T47D (cell line): Measurements from ENCODE around the gene LRFN5.

Experiments
- DNase-seq, 2 experiments: peaks; one replicate each; pipeline versions ENCODE4 v3.0.0 to v3.0.0-alpha.2; 2011 to 2012; ENCODE audit warnings: low read depth in 1 of 2, low spot score in 1 of 2
- JUND ChIP-seq: IDR thresholded peaks from 2 replicates; pipeline ENCODE4 v1.6.1; 2012; ENCODE audit warnings: low read depth
- in situ Hi-C: cut with HindIII; loops from 2 replicates; pipeline ENCODE4 v1.10.0; 2016; ENCODE audit warnings: low sequenced_read_pairs, low pct_unique_long_range_greater_than_20kb

LRFN5 gene

DNA sequence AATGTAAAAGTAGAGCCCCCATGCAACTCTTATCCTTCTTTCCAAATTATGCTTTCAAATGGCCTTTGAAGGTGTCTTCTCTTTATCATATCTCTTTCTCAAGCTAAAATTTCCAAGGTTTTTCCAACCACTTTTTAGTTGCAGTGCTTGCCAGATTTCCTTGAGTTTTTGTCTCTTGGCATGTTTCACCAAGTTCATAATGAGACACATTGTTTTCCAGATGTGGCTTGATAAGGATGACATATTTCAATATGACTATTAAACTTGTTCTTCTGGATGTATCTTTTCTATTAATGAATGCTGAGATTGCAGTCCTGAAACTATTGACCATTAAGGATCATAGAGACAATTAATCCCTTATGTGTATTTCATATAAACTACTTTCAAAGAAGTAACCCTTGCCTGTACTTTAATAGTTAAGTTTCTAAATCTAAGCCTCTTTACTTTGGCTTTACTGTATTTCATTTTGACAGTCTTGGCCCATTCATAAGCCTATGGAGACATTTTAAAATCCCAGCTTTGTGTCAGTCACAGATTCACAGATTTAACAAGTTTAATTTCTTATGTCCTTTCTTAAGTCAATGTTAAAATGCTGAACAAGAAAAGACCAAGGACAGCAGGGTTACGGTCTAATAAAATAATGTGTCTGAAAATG is 151.5 kb downstream of the LRFN5 start:
- no peak for TF ChIP-seq JUND
- in situ Hi-C loops, result no loop called here

GRCh38 chr14:41761204-41761603 is 154.5 kb downstream of the LRFN5 start:
- TF ChIP-seq JUND, result no peak
- in situ Hi-C loops, result no loop called here
- no peak for DNase-seq

More for the DNA sequence above, 151.5 kb downstream of the LRFN5 start:
- DNase-seq, result no peak

- DNase-seq, result no peak
- in situ Hi-C loops, result no loop called here
- TF ChIP-seq JUND, result no peak
These were observed 160.1 kb downstream of the LRFN5 start for GRCh38 chr14:41766772-41767171.

DNA sequence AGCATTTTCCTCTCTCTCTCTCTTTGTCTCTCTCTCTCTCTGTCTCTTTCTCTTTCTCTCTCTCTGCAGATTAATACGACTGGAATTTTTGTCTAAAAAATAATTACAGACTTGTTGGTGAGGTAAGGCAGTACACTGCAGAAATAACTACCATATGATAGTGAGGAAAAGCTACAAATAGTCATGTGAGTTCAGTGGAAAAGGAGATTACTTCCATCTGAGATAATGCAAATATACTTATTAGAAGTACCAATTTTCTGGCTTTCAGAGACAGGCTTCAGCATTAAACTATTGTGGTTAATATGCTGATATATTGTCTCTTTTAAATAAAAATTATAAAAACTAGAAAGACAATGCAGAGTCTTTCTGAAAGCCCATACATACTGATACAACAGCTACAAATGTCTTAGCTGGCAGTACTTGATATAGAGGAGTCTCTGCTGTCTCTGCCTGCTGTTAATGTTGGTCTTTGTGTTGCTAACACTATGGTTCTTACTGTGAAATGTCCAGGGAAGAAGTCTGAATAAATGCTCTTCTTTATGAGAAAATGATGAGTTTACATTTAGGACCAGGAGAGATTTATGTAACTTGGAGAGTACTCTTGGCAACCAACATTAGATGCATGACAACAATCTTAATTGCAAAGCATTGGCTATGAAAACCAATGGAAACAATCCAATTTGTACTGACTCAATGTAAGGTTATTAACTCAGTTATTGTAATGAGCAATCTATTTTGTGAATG is 167.0 kb downstream of the LRFN5 start:
- no peak for DNase-seq
- in situ Hi-C loops, result no loop called here
- no peak for TF ChIP-seq JUND

DNA sequence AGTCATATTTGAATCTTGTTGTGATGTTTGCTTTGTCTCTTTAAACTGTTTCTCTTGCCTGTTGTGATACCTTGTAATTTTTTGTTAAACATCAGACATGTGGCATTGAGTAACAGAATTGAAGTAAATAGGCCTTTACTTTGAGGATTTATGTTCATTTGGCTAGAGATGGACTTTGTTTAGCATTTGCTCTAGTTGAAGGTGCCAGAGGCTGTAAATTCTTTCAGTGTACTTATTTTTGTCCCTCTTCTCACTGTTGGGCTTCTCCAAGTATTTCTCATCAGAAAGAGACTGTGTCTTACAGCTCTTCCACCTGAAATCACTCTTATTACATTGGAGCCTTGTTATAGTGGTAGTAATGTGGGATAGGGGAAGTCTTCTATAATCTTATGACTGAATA is 175.8 kb downstream of the LRFN5 start:
- no peak for DNase-seq
- no peak for TF ChIP-seq JUND
- in situ Hi-C loops, result no loop called here

DNA sequence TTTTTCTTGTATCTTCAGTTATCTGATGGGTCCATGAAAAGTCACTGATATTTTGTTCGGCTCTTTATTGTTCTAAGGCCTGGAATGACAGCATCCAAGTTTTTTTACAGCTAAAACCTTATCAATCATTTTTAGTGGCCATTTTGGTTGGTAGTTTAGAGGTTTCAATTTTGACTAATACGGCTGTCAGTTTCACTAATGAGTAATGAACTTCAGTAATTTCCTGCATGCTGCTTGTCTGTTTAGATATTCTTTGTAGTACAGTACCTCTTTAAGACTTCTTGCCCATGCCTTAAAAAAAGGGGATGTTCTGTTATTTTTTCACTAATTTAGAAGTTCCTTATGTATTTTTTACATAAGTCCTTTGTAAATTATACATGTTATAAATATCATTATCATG is 176.7 kb downstream of the LRFN5 start:
- TF ChIP-seq JUND, result no peak
- no peak for DNase-seq
- in situ Hi-C loops, result no loop called here

GRCh38 chr14:41785696-41786095 is 179.0 kb downstream of the LRFN5 start:
- TF ChIP-seq JUND, result no peak
- in situ Hi-C loops, result no loop called here
- DNase-seq, result peak in 1 of 2 experiments; percentile 66

DNA sequence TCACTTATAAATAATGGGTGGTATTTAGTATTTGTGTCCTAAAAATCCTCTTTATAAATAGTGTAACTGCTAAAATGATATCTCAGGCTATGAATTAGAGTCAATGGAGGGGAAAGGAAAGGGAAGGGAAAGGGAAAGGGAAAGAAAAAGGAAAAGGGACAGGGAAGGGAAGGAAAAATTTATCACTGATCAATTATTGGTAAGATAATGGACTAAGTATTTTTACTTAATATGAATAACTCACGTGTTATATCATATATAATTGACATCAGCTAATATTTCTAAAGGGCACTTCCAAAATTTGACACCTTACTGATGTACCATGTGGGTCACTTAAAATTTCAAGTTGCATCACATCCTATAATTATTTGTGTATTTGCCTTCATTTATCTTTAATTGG is 193.1 kb downstream of the LRFN5 start:
- in situ Hi-C loops, result no loop called here
- DNase-seq, result no peak

GRCh38 chr14:41805633-41806032 is 199.0 kb downstream of the LRFN5 start:
- no peak for DNase-seq
- in situ Hi-C loops, result no loop called here
- no peak for TF ChIP-seq JUND

More for the DNA sequence above, 193.1 kb downstream of the LRFN5 start:
- no peak for TF ChIP-seq JUND

- no peak for DNase-seq
- in situ Hi-C loops, result no loop called here
- TF ChIP-seq JUND, result no peak
These were observed 199.8 kb downstream of the LRFN5 start for GRCh38 chr14:41806366-41806975.

GRCh38 chr14:41810362-41810761 is 203.7 kb downstream of the LRFN5 start:
- no peak for DNase-seq
- TF ChIP-seq JUND, result no peak
- in situ Hi-C loops, result no loop called here

- no peak for TF ChIP-seq JUND
- in situ Hi-C loops, result no loop called here
- DNase-seq, result no peak
These were observed 210.9 kb downstream of the LRFN5 start for GRCh38 chr14:41817626-41818025.

DNA sequence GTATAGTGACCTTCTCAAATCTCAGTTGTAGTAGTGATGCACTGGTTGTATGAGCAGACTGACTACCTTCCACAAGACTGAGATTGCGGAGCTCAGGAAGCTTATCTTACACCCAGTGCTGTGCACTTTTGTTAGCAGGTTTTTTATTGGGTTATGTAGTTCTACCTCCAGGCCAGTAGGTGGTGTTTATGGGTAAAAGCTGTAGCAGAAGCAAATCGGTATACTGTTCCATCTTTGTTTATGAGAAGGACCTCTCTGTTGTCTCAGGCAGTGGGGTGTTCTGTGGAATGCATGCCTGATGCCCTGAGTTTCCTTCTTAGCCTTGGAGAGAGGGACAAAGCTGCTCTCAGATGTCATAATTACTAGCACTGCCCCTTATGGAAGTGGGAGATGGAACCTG is 217.8 kb downstream of the LRFN5 start:
- DNase-seq, result no peak
- in situ Hi-C loops, result no loop called here
- no peak for TF ChIP-seq JUND
